Astrocyte (in vitro differentiated cells and primary cell): ENCODE measurements around the gene CCDC107. TPM values are rescaled to one million over a fixed set of nuclear protein-coding genes. Genes with fewer than 3 reads are reported as not detected.

Experiments
- DNase-seq: peaks from one replicate; pipeline ENCODE4 v3.0.0-alpha.2; 2010; ENCODE audit warnings: low read depth
- FAIRE-seq: peaks from 2 replicates; lab custom pipeline; 2011; peaks lifted over from hg19 to GRCh38; lab: Jason Lieb, UNC
- H2AFZ ChIP-seq: 2 replicates; pipeline ENCODE4 v1.6.0; 2012; ENCODE audit warnings: low read depth, low read length, inconsistent platforms
- H3K27ac ChIP-seq: 2 replicates; pipeline ENCODE4 v1.5.1; 2011; ENCODE audit warnings: low read depth, low read length, inconsistent platforms
- H3K27me3 ChIP-seq: 2 replicates; pipeline ENCODE4 v1.6.0; 2011; ENCODE audit warnings: low read length, inconsistent platforms; ENCODE audit not compliant: insufficient read depth
- H3K36me3 ChIP-seq: 2 replicates; pipeline ENCODE4 v1.5.1; 2011; ENCODE audit warnings: low read length, inconsistent platforms; ENCODE audit not compliant: insufficient read depth
- H3K4me1 ChIP-seq: 2 replicates; pipeline ENCODE4 v1.5.1; 2011; ENCODE audit warnings: low read length, inconsistent platforms; ENCODE audit not compliant: insufficient read depth
- H3K4me2 ChIP-seq: 2 replicates; pipeline ENCODE4 v1.6.0; 2012; ENCODE audit warnings: low read length, inconsistent platforms
- H3K4me3 ChIP-seq: 2 replicates; pipeline ENCODE4 v1.5.1; 2011; ENCODE audit warnings: low read depth, mild to moderate bottlenecking, low read length, inconsistent platforms; ENCODE audit not compliant: insufficient read depth
- H3K79me2 ChIP-seq: 2 replicates; pipeline ENCODE4 v1.6.0; 2012; ENCODE audit warnings: mild to moderate bottlenecking, low read length, inconsistent platforms; ENCODE audit not compliant: insufficient read depth
- H3K9ac ChIP-seq: 2 replicates; pipeline ENCODE4 v1.6.0; 2012; ENCODE audit warnings: mild to moderate bottlenecking, low read length, inconsistent platforms
- H3K9me3 ChIP-seq: 2 replicates; pipeline ENCODE4 v1.5.1; 2012; ENCODE audit warnings: low read depth, mild to moderate bottlenecking, low read length, inconsistent platforms; ENCODE audit not compliant: insufficient read depth
- H4K20me1 ChIP-seq: 2 replicates; pipeline ENCODE4 v1.6.0; 2012; ENCODE audit warnings: low read length, inconsistent platforms; ENCODE audit not compliant: insufficient read depth
- H3K27ac Mint-ChIP-seq: one replicate; pipeline ENCODE4 v1.8.0; 2021; ENCODE audit warnings: mild to moderate bottlenecking, mixed read lengths; ENCODE audit not compliant: unreplicated experiment
- H3K27me3 Mint-ChIP-seq: one replicate; pipeline ENCODE4 v1.8.0; 2021; ENCODE audit warnings: low read depth, mixed read lengths; ENCODE audit not compliant: unreplicated experiment
- H3K36me3 Mint-ChIP-seq: one replicate; pipeline ENCODE4 v1.8.0; 2021; ENCODE audit warnings: low read depth, mixed read lengths; ENCODE audit not compliant: unreplicated experiment
- H3K4me1 Mint-ChIP-seq: one replicate; pipeline ENCODE4 v1.8.0; 2021; ENCODE audit warnings: low read depth, mixed read lengths; ENCODE audit not compliant: unreplicated experiment
- H3K4me3 Mint-ChIP-seq: one replicate; pipeline ENCODE4 v1.8.0; 2021; ENCODE audit warnings: mild to moderate bottlenecking, moderate library complexity, mixed read lengths; ENCODE audit not compliant: unreplicated experiment
- H3K9me3 Mint-ChIP-seq: one replicate; pipeline ENCODE4 v1.8.0; 2021; ENCODE audit warnings: mild to moderate bottlenecking, mixed read lengths; ENCODE audit not compliant: unreplicated experiment
- CTCF ChIP-seq: IDR thresholded peaks from 2 replicates; pipeline ENCODE4 v1.5.1; 2011; ENCODE audit warnings: low read depth, mild to moderate bottlenecking, inconsistent platforms, low read length, moderate library complexity; ENCODE audit not compliant: insufficient read depth
- EZH2 ChIP-seq: IDR thresholded peaks from 2 replicates; pipeline ENCODE4 v1.6.1; 2012; ENCODE audit warnings: mild to moderate bottlenecking, low read length, inconsistent platforms; ENCODE audit not compliant: insufficient read depth
- total RNA-seq: library from RNA; stranded (reverse); gene quantifications from 2 replicates; pipeline ENCODE4 v1.2.1, GENCODE V29; 2021

The CCDC107 gene
- total RNA-seq, 1 donor from 2014 or later, result 18.8 TPM

GRCh38 chr9:35690294-35690613 lies 32.2 kb downstream of the CCDC107 start:
- peaks cover 40% of the 10 kb centered on the region for H3K4me1 ChIP-seq
- Mint-ChIP-seq H3K27ac (peak overlapping the region; percentile 90), H3K4me1 (peaks cover 23% of the 10 kb centered on the region), H3K9me3 (no peaks in the 10 kb centered on the region), H3K36me3 (peaks cover 16% of the 10 kb centered on the region), H3K27me3 (no peaks in the 10 kb centered on the region), H3K4me3 (peak overlapping the region; percentile 81)
- H3K27me3 ChIP-seq, result no peaks in the 10 kb centered on the region
- peak overlapping the region; percentile 100 for H3K4me2 ChIP-seq
- peak overlapping the region; percentile 96 for H3K9ac ChIP-seq
- peaks cover 44% of the 10 kb centered on the region for H4K20me1 ChIP-seq
- no peak for FAIRE-seq
- peaks cover 29% of the 10 kb centered on the region for H3K36me3 ChIP-seq
- H3K4me3 ChIP-seq, result peak overlapping the region; percentile 97
- TF ChIP-seq EZH2 (no peak), CTCF (no peak)
- peak overlapping the region; percentile 78 for H3K27ac ChIP-seq
- H3K9me3 ChIP-seq, result no peaks in the 10 kb centered on the region
- DNase-seq, result peak; percentile 55
- no peak overlapping the region for H2AFZ ChIP-seq
- peaks cover 51% of the 10 kb centered on the region for H3K79me2 ChIP-seq

DNA sequence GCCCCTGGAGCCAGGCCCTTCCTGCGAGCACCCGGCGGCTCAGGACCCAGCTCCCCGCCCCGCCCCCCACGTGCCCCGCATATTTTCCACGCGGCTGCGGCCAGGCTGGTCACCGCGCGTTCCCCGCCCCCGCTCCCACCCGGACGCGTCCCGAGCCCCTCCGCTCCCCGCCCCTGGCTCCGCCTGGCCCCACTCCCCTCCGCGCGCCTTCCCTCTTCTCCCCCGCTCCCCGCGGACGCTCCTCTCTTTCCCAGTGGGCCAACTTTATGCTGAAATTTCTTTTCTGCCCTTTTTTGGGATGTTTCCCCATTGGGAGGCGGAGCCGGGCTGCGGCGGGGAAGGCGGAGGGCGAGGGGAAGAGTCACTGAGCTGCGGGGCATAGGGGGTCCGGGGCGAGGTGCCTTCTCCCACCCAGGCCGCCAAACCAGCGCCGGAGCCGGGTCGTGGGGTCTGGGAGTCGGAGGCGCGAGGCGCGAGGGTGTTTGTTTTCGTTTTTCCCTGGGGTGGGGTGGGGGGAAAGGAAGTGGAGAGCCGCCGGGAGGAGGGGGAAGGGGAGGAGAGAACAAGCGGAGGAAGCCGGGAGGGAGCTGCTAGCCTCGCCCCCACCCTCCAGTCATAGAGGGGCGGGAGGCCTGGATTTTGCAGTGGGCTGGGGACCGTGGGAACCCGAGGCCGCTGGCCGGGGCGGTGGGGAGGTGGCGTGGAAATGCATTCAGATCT lies 32.7 kb downstream of the CCDC107 start:
- no peak for FAIRE-seq
- peak overlapping the region; percentile 78 for H3K27ac ChIP-seq
- H3K27ac Mint-ChIP-seq, result peak overlapping the region; percentile 79

More for the DNA sequence above, 32.7 kb downstream of the CCDC107 start:
- peaks cover 42% of the 10 kb centered on the region for H4K20me1 ChIP-seq
- peak overlapping the region; percentile 85 for H3K4me3 Mint-ChIP-seq
- peak; percentile 72 for DNase-seq
- peaks cover 36% of the 10 kb centered on the region for H3K4me1 ChIP-seq
- TF ChIP-seq EZH2, result no peak
- TF ChIP-seq CTCF, result no peak
- peaks cover 18% of the 10 kb centered on the region for H3K36me3 Mint-ChIP-seq
- H3K9ac ChIP-seq, result peak overlapping the region; percentile 96
- H3K4me3 ChIP-seq, result peak overlapping the region; percentile 97
- no peaks in the 10 kb centered on the region for H3K9me3 ChIP-seq
- no peaks in the 10 kb centered on the region for H3K27me3 ChIP-seq
- no peaks in the 10 kb centered on the region for H3K9me3 Mint-ChIP-seq
- no peak overlapping the region for H2AFZ ChIP-seq
- peaks cover 25% of the 10 kb centered on the region for H3K36me3 ChIP-seq
- no peaks in the 10 kb centered on the region for H3K27me3 Mint-ChIP-seq
- peaks cover 17% of the 10 kb centered on the region for H3K4me1 Mint-ChIP-seq
- peaks cover 46% of the 10 kb centered on the region for H3K79me2 ChIP-seq
- H3K4me2 ChIP-seq, result peak overlapping the region; percentile 100
